ENCODE data around the gene KCNIP2. TPM values are rescaled to one million over a fixed set of nuclear protein-coding genes. Genes with fewer than 3 reads are reported as not detected.

The KCNIP2 gene
- total and polyA plus RNA-seq, 2 of the 4 experiments (the other 2 are of a cell fraction): under 0.01 to 0.87 TPM

GRCh38 chr10:101839002-101839401, 4.6 kb downstream of the KCNIP2 start:
- dilution Hi-C loops (cut with HindIII; ENCODE audit: low sequenced_read_pairs, unreplicated experiment) (no loop called here), in situ Hi-C loops (cut with MboI; ENCODE audit: low sequenced_read_pairs) (no loop called here), intact Hi-C loops (cut with micrococcal nuclease) (no loop called here)
- no peak overlapping the region for H2AK5ac ChIP-seq (ENCODE audit: low read depth, low read length)
- no peak overlapping the region for H3K9ac ChIP-seq (ENCODE audit: low read depth, low read length)
- POLR2A ChIA-PET (ENCODE audit: unreplicated experiment): no interaction called here
- BruUV-seq (replicated peaks): no TSS peak
- H3K56ac ChIP-seq (ENCODE audit: extremely low read depth, insufficient read depth, low read length): no peak overlapping the region
- no peak overlapping the region for H3K27ac ChIP-seq (ENCODE audit: insufficient read depth, low read length)
- CTCF ChIA-PET: interaction anchor here (4.4 kb wide), 1 partner anchor 171 kb away, joined by 60 read pairs; no protein-coding TSS in a partner anchor
- H3K14ac ChIP-seq (replicated peaks; ENCODE audit: low read depth, low read length): no peak overlapping the region
- no peak overlapping the region for H3K4me2 ChIP-seq (ENCODE audit: low read depth, low read length)
- no peaks in the 10 kb centered on the region for H3K27me3 ChIP-seq (ENCODE audit: control insufficient read depth, insufficient read depth, low read length)
- no peak for DNase-seq
- H2BK5ac ChIP-seq (ENCODE audit: low read depth, low read length, poor library complexity, severe bottlenecking): no peak overlapping the region
- no peaks in the 10 kb centered on the region for H3K9me3 ChIP-seq (ENCODE audit: control insufficient read depth, insufficient read depth, low read length)
- H3K23ac ChIP-seq (ENCODE audit: low read depth, low read length): no peak overlapping the region
- H3K18ac ChIP-seq (ENCODE audit: low read depth, low read length): no peak overlapping the region
- peaks cover 0 to 9% of the 10 kb centered on the region in 2 experiments; a peak in 1 of 4 replicates for H3K79me1 ChIP-seq (ENCODE audit: low read depth in 1 of 2, low read length in 2 of 2)
- H4K91ac ChIP-seq (ENCODE audit: insufficient read depth, low read depth, low read length): no peak overlapping the region
- H2BK15ac ChIP-seq (ENCODE audit: low read depth, low read length): no peak overlapping the region
- H3K4ac ChIP-seq (ENCODE audit: low read depth, low read length): no peak overlapping the region
- H2AK9ac ChIP-seq (replicated peaks; ENCODE audit: low read depth, low read length, poor library complexity): no peak overlapping the region
- peaks cover 31% of the 10 kb centered on the region for H4K20me1 ChIP-seq (ENCODE audit: insufficient read depth, low read length)
- peaks cover 9% of the 10 kb centered on the region for H3K9me1 ChIP-seq (ENCODE audit: insufficient read depth, low read length)
- H2BK120ac ChIP-seq (ENCODE audit: low read depth, low read length): no peak overlapping the region
- no peak overlapping the region for H2AFZ ChIP-seq (replicated peaks; ENCODE audit: low read length, poor library complexity)
- H3K4me1 ChIP-seq (ENCODE audit: control insufficient read depth, insufficient read depth, low read length): peaks cover 5% of the 10 kb centered on the region; the same call in 1 of the 2 replicates
- H4K5ac ChIP-seq (ENCODE audit: low read depth, low read length): no peak overlapping the region
- no CpG with 5 or more reads among the region's 1 CpG for WGBS, 2 experiments (ENCODE audit: extremely low coverage in 2 of 2, insufficient read length in 1 of 2)
- H3K36me3 ChIP-seq (ENCODE audit: control insufficient read depth, insufficient read depth, low read length): no peaks in the 10 kb centered on the region
- no peak overlapping the region for H2BK20ac ChIP-seq (ENCODE audit: low read depth, low read length)
- no peak for ATAC-seq (ENCODE audit: low read depth)
- TF ChIP-seq, protein P1, sequence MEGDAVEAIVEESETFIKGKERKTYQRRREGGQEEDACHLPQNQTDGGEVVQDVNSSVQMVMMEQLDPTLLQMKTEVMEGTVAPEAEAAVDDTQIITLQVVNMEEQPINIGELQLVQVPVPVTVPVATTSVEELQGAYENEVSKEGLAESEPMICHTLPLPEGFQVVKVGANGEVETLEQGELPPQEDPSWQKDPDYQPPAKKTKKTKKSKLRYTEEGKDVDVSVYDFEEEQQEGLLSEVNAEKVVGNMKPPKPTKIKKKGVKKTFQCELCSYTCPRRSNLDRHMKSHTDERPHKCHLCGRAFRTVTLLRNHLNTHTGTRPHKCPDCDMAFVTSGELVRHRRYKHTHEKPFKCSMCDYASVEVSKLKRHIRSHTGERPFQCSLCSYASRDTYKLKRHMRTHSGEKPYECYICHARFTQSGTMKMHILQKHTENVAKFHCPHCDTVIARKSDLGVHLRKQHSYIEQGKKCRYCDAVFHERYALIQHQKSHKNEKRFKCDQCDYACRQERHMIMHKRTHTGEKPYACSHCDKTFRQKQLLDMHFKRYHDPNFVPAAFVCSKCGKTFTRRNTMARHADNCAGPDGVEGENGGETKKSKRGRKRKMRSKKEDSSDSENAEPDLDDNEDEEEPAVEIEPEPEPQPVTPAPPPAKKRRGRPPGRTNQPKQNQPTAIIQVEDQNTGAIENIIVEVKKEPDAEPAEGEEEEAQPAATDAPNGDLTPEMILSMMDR (conservative IDR thresholded peaks at IDR 0.05; ENCODE audit: low read depth, low read length): no peak
- H4K8ac ChIP-seq (ENCODE audit: low read depth in 2 of 2, low read length in 2 of 2): no peak overlapping the region
- H3K4me3 ChIP-seq (ENCODE audit: insufficient read depth, low read depth, low read length): no peak overlapping the region

Measured in IMR-90 (cell line).